Pancreas (tissue), 10 donors: Measurements from ENCODE around the gene TAS2R43. TPM values are rescaled to one million over a fixed set of nuclear protein-coding genes. Genes with fewer than 3 reads are reported as not detected.

ENCODE experiments used
- ATAC-seq, 4 donors: fragments of 200-7000 bp; cut with Tn5 transposase; one replicate each; pipeline versions ENCODE4 v1.8.0 to v1.9.1; 2020; ENCODE audit warnings: mild to moderate bottlenecking in 4 of 4, moderate library complexity in 4 of 4
- DNase-seq, 6 donors: peaks; one replicate each; pipeline ENCODE4 v3.0.0-alpha.2; 2020
- FAIRE-seq: peaks from 2 replicates; lab custom pipeline; 2012; peaks lifted over from hg19 to GRCh38; lab: Jason Lieb, UNC
- H3K27ac ChIP-seq, 4 donors: fragments of 200-600 bp; sonication (generic); 1 replicate in 3 of 4; 2 replicates in 1 of 4; pipeline versions ENCODE4 v1.5.0 to v1.8.0; 2020
- H3K27me3 ChIP-seq, 4 donors: fragments of 200-600 bp; one replicate each; pipeline ENCODE4 v1.8.0; 2021
- H3K36me3 ChIP-seq, 3 donors: fragments of 200-600 bp; sonication (generic) in 1 of 3; one replicate each; pipeline versions ENCODE4 v1.5.0 to v1.8.0; 2020 to 2021
- H3K4me1 ChIP-seq, 3 donors: fragments of 200-600 bp; one replicate each; pipeline ENCODE4 v1.8.0; 2021
- H3K4me3 ChIP-seq, 4 donors: fragments of 200-600 bp; sonication (generic) in 2 of 4; one replicate each; pipeline versions ENCODE4 v1.5.0 to v1.8.0; 2020 to 2021
- H3K9me3 ChIP-seq, 4 donors: fragments of 200-600 bp; one replicate each; pipeline ENCODE4 v1.8.0; 2021
- WGBS, 2 donors: extraction: QIAGEN DNeasy Blood & Tissue Kit; methylation state at CpG; one replicate each; pipeline ENCODE4 v1.1.7; 2013; 5-methylcytosine and 5-hydroxymethylcytosine counted together
- intact Hi-C, 3 donors: fragments of 100-400 bp; cut with DNase I; formaldehyde crosslinking; loops; one replicate each; pipeline versions ENCODE4 v1.11.1 to v1.14.2; 2022
- polyA plus RNA-seq, 2 donors: library from polyadenylated mRNA; stranded (reverse); fragments of 200-250 nt; gene quantifications; one replicate each; pipeline ENCODE4 v1.2.3, GENCODE V29; 2013
- total RNA-seq, 6 donors: library from RNA; stranded (reverse); fragmentation: NEBNext Ultra II Directional in 4 of 6; extraction: Animal tissue kit (Norgen Biotek cat#: 25700) in 4 of 6; gene quantifications; one replicate each; pipeline versions ENCODE4 v1.2.1 to v1.2.4, GENCODE V29; 2021 to 2023
- TF ChIP-seq, protein P1 (sequence below), 4 donors: fragments of 200-600 bp; sonication (generic) in 3 of 4; IDR thresholded peaks; one replicate each; pipeline versions ENCODE4 v1.5.0 to v1.8.0; 2021; ENCODE audit warnings: antibody characterized with exemption in 4 of 4
- donor health status: healthy with polysubstance abuse.
- donor health status: DM: no; HTN: no; CAD: no; lungs with moderate emphysema.
- donor health status: DM: no; HTN: no; CAD: no.
- donor health status: control.
- donor health status: control.
- donor health status: Bipolar disorder and iron deficiency.
- donor health status: DM: yes; HTN: yes; CAD: no.
- donor health status: DM: no; HTN: no; CAD: no.
- donor health status: DM: no; HTN: no; CAD: no.
- donor health status: DM: yes; HTN: yes; CAD: no.

The TAS2R43 gene, protein sequence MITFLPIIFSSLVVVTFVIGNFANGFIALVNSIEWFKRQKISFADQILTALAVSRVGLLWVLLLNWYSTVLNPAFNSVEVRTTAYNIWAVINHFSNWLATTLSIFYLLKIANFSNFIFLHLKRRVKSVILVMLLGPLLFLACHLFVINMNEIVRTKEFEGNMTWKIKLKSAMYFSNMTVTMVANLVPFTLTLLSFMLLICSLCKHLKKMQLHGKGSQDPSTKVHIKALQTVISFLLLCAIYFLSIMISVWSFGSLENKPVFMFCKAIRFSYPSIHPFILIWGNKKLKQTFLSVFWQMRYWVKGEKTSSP
- total RNA-seq (under 1 TPM in 4 of 6 donors, not detected in 2; 0.17 to 0.28 (median 0.22) TPM), polyA plus RNA-seq (under 1 TPM in 1 of 2 donors, not detected in 1; 0.16 TPM)

DNA sequence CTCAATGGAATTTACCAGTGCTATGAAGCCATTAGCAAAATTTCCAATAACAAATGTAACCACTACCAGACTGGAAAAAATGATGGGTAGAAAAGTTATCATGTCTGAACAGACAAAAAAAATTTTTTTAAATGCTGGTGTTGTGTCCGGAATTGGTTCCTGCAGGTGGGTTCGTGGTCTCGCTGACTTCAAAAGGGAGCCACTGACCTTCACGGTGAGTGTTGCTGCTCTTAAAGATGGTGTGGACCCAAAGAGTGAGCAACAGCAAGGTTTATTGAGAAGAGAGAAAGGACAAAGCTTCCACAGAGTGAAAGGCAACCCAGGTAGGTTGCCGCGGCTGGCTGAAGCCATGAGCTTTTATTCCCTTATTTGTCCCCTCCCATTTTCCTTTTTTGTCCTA lies at the start of gene TAS2R43:
TSS of gene TAS2R43 (minus strand) at position 186 of the 400 bp plus-strand sequence. CDS start at position 102, 84 bp downstream.
- Histone ChIP-seq H3K4me1 (no peaks in the 10 kb centered on the region), H3K27me3 (no peaks in the 10 kb centered on the region), H3K9me3 (no peaks in the 10 kb centered on the region), H3K4me3 (no peak within 1 kb of the TSS), H3K36me3 (no peaks in the 10 kb centered on the region), H3K27ac (no peak within 1 kb of the TSS)
- WGBS, 2 donors = 96 to 98% methylated on average over 3 to 6 of the region's 6 CpGs
- intact Hi-C loops = no loop called here
- TF ChIP-seq, protein P1, sequence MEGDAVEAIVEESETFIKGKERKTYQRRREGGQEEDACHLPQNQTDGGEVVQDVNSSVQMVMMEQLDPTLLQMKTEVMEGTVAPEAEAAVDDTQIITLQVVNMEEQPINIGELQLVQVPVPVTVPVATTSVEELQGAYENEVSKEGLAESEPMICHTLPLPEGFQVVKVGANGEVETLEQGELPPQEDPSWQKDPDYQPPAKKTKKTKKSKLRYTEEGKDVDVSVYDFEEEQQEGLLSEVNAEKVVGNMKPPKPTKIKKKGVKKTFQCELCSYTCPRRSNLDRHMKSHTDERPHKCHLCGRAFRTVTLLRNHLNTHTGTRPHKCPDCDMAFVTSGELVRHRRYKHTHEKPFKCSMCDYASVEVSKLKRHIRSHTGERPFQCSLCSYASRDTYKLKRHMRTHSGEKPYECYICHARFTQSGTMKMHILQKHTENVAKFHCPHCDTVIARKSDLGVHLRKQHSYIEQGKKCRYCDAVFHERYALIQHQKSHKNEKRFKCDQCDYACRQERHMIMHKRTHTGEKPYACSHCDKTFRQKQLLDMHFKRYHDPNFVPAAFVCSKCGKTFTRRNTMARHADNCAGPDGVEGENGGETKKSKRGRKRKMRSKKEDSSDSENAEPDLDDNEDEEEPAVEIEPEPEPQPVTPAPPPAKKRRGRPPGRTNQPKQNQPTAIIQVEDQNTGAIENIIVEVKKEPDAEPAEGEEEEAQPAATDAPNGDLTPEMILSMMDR (IDR thresholded peaks at IDR 0.05) = no peak
- ATAC-seq = no peak
- FAIRE-seq = no peak
- no peak for DNase-seq

DNA sequence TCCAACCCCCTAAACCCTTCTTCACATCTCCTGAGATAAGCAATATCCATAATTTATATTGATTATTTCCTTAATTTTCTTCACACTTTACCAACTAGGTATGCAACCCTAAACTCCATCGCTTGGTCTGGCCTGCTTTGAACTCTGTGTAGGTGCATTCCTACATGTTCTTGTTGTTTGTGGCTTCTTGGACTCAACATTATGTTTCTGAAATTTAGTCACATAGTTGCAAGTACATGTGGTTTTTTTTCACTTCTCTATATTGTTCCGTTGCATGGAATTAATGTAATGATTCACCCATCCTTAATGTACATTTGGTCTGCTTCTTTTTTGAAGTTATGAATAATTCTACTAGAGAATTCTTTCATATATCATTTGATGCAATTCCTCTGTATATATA lies 44.0 kb upstream of the TAS2R43 start:
- intact Hi-C loops = no loop called here

DNA sequence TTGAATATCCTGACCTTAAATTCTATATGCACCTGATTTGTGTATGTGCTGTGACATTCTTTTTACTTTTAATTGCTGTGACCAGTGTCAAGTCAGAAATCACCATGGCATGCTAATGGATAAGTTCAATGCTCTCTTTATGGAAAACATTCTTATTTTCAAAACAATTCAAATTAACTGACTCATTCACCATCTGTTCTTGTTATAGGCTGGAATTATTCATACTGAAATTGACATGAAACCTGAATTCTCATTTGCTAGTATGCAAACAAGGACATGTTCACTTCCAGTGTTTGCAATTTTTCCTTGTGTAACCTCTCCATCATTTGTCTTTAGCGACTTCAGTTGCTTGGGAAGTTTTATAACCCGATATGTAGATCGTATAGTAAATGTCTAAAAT lies 42.2 kb upstream of the TAS2R43 start, which contains the start of gene TAS2R30:
TSS of gene TAS2R30 (minus strand) at position 340 of the 400 bp plus-strand sequence. CDS start 400 bp downstream, outside the sequence.
- H3K36me3 ChIP-seq = no peaks in the 10 kb centered on the region
- no peaks in the 10 kb centered on the region for H3K4me1 ChIP-seq
- TF ChIP-seq, protein P1 (IDR thresholded peaks at IDR 0.05) = no peak
- intact Hi-C loops = no loop called here
- FAIRE-seq (no peak), ATAC-seq (no peak), DNase-seq (no peak)
- 62 to 75% methylated on average over 3 of the region's 3 CpGs for WGBS, 2 donors
- no peak within 1 kb of the TSS for H3K4me3 ChIP-seq
- H3K9me3 ChIP-seq = no peaks in the 10 kb centered on the region
- H3K27ac ChIP-seq = no peak within 1 kb of the TSS
- H3K27me3 ChIP-seq = no peaks in the 10 kb centered on the region

More for the DNA sequence above, 44.0 kb upstream of the TAS2R43 start:
- WGBS, 2 donors = 46 to 80% methylated on average over 2 of the region's 2 CpGs
- no peaks in the 10 kb centered on the region for H3K4me1 ChIP-seq
- TF ChIP-seq, protein P1 (IDR thresholded peaks at IDR 0.05) = no peak
- no peak for ATAC-seq
- H3K4me3 ChIP-seq = no peak overlapping the region
- H3K9me3 ChIP-seq = no peaks in the 10 kb centered on the region
- no peaks in the 10 kb centered on the region for H3K27me3 ChIP-seq
- FAIRE-seq = no peak
- DNase-seq = no peak
- H3K36me3 ChIP-seq = no peaks in the 10 kb centered on the region
- no peak overlapping the region for H3K27ac ChIP-seq

DNA sequence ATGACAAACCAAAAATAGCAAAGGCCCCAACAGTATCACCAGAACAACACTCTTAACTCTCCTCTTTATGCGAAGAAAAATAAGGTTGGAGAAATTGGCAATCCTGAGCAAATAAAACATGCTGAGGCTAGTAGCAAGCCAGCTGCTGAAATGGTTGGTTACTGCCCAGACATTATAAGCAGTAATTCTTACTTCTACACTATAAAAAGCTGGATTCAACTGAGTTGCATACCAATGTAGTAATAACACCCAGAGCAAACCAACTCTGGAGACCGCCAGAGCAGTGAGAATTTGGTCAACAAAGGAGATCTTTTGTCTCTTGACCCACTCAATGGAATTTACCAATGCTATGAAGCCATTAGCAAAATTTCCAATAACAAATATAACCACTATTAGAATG lies 41.7 kb upstream of the TAS2R43 start:
- TF ChIP-seq, protein P1 (IDR thresholded peaks at IDR 0.05) = no peak
- Histone ChIP-seq H3K9me3 (no peaks in the 10 kb centered on the region), H3K27me3 (no peaks in the 10 kb centered on the region), H3K4me3 (no peak overlapping the region), H3K27ac (no peak overlapping the region), H3K36me3 (no peaks in the 10 kb centered on the region), H3K4me1 (no peaks in the 10 kb centered on the region)
- FAIRE-seq = no peak
- 91 to 96% methylated on average over 2 of the region's 2 CpGs for WGBS, 2 donors
- ATAC-seq = no peak
- no peak for DNase-seq
- intact Hi-C loops = no loop called here

DNA sequence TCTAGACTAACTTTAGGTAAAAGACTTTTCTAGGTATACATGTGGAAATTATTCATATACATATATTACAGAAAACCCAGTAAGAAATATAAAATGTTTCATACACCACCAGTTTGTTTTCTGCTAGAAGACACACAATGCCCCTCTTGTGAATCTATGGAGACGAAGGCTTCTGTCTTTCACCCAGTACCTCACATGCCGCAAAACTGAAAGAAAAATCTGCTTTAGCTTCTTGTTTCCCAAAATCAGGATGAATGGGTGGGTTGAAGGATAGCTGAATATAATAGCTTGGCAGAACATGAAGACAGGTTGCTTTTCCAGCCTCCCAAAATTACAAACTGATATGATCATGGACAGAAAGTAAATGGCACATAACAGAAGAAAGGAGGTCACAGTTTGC lies 41.0 kb upstream of the TAS2R43 start:
- intact Hi-C loops = no loop called here
- FAIRE-seq (no peak), ATAC-seq (no peak), DNase-seq (no peak)
- no peaks in the 10 kb centered on the region for H3K4me1 ChIP-seq
- H3K9me3 ChIP-seq = no peaks in the 10 kb centered on the region
- no peaks in the 10 kb centered on the region for H3K27me3 ChIP-seq
- H3K4me3 ChIP-seq = no peak overlapping the region
- H3K36me3 ChIP-seq = no peaks in the 10 kb centered on the region
- no peak overlapping the region for H3K27ac ChIP-seq
- TF ChIP-seq, protein P1 (IDR thresholded peaks at IDR 0.05) = no peak
- WGBS, 2 donors = 96 to 100% methylated on average over 2 of the region's 2 CpGs
